Measurements from ENCODE around the gene NTN1.
A peak's percentile ranks its signal among the peaks of the same experiment; 100 is the strongest.
"Not testable (repeated sequence)": the region's sequence is repeated elsewhere in the genome, so short reads cannot be mapped to it uniquely, and the experiment has no call there.

Gene NTN1

DNA sequence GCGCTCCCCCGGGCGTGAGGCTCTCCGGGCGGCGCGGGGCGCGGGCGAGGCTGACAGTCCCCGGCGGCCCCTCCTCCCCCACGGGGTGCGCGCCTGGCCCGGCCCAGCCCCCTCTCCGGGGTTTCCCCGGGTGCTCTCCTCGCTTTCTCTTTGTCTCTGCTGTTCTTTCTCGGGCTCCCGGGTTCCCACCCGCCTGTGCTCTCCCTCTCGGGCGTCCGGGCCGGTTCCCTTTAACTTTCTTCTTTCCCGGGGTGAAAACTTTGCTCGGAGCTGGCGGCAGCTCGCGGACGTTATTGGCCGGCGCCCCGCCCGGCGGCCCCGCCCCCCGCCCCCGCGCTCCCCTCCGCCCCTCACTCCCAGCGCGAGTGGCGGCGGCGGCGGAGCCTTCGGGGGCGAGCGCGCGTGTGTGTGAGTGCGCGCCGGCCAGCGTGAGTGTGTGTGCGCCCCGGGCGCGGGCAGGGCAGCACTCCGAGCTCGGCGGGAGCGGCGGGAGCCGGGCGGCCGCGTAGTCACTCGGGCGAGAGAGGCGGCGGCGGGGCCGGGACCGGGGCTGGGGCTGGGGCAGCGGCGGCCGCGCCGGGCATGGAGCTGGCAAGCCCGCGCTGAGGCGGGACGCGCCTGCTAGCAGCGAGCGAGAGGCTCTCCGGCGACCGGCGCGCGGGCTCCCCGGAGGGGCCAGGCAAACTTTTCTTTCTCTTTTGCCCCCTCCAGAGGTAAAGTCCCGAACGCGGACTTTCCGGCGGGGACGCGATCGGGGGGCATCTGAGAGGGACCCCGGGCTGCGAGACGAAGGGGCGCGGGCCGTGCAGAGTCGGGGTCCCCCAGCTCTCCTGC, at the start of gene NTN1:
TSS of gene NTN1 (plus strand) at position 353 of the 834 bp plus-strand sequence. CDS start 864 bp downstream, outside the sequence.
- peak; percentile 42 for DNase-seq

DNA sequence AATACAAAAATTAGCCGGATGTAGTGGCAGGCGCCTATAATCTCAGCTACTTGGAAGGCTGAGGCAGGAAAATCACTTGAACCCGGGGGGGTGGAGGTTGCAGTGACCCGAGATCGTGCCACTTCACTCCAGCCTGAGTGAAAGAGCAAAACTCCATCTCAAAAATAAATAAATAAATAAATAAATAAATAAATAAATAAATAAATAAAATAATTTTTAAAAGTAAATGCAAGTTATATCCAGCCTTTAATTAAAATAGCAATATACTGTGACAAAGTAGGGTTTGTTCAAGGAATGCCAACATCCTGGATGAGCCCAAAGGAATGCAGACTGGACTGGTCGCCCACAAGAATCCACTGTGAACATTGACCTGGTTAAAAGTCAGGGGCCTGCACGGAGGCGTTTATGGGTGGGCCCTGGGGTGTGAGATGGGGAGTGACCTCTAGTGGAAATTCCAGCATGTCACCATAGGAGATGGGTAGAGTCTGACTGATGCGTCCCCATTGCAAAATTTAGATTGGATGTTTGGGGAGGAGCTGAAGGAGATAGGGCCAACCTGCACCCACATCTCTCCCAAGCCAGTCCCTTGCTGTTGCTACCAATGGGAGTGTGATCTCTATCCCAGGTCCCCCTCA, 46.1 kb upstream of the NTN1 start:
- DNase-seq: peak; percentile 89

DNA sequence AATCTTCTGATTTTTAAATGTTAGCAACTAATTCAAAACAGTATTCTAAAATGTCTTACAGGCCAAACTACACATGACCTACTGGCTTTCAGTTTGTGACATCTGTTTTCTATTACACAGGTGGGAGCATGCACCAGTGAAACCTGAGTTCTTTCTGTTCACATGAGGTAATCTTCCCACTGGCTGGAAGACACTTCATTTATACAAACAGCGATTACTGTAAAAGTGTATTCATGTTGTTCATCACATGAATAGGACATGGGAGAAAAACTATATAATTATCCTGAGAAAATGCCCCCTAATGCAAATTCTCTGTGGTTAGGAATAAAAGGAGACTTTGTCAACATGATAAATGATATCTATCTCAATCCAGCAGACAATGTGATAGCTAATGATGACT, 44.7 kb upstream of the NTN1 start:
- no peak for DNase-seq

DNA sequence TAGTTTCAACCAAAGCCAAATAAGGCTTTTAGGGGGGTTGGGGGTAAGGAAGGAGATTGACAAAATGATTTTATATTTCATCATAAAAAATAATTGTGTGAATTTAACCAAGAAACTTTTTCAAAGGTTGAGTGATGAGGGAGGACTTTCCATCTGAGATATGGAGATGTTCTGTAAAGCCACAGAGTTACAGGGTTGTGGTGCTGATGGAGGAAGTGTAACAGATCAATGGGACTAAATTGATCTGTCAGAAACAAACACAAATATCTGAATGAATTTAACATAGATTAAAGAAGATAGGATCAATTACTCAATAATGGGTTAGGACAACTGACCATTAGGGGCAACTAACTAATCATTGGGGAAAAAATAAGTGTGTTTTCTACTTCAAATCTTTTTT, 41.6 kb upstream of the NTN1 start:
- no peak for DNase-seq

DNA sequence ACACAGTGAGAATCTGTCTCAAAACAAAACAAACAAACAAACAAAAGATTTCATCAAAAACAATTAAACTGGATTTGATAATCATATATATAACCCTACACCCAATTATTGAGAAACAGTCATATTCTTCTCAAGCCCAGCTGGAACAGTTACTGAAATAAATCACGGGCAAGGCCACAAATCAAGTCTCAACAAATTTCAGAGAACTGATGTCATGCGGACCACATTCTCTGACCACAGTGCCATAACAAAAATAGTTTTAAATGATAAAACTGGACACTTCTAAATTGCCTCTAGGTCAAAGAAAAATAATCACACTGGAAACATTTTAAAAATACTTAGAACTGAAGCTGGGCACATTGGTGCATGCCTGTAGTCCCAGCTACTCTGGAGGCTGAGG, 39.9 kb upstream of the NTN1 start:
- no peak for DNase-seq

DNA sequence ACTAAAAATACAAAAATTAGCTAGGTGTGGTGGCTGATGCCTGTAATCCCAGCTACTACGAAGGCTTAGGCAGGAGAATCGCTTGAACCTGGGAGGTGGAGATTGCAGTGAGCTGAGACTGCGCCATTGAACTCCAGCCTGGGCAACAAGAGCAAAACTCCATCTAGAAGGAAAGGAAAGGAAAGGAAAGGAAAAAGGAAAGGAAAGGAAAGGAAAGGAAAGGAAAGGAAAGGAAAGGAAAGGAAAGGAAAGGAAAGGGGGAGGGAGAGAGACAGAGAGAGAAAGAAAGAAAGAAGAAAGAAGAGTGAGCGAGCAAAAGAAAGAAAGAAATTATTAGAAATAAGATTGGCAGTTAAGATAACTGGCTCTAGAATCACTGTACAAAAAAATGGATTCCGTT, 37.1 kb upstream of the NTN1 start:
- DNase-seq: not testable (repeated sequence)

DNA sequence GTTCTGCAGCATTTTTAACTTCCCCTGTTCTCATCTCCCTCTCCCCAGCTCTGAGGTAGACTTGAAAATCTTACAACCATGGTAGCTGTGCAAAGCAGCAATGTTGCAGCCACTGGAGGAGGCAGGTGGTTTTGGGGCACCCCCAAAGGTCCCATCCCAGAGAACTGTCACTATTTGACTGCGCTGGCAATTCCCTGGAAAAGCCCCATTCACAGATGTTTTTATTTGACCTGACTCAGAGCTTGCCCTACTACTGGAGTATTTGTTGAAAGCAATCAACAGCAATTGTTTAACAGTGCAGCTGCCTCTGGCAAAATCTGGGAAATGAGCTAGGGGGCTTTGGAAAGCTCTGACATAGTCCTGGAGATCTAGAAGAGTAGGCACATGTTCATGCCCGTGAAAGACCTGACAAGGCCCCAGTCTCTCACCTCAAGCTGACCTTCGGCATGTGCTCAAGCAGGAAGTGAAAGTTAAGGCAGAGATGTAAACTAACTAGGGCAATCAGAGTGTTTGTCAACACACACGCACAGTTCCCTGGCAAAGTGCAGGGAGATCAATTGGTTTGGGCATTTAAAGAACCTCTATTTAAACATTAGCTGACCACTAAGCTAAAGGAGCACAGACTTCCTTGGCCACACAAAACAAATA, 36.1 kb upstream of the NTN1 start:
- peak; percentile 65 for DNase-seq

DNA sequence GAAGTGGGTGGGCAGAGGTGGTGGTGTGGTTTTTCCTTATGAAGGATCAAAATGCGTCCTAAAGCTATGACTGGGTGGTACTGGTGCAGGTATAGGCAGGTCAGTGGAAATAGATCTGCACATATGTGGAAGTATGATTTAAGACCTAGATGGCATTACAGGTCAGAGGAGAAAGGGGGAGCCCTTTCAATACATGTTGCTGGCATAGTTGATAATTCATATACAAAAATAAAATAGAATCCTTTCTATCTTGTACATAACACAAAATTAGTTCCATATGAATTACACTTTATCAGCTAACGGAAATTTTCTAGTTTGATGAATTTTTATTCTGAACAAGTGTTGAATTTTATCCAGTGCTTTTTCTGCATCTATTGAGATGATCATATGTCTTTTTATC, 35.0 kb upstream of the NTN1 start:
- no peak for DNase-seq

DNA sequence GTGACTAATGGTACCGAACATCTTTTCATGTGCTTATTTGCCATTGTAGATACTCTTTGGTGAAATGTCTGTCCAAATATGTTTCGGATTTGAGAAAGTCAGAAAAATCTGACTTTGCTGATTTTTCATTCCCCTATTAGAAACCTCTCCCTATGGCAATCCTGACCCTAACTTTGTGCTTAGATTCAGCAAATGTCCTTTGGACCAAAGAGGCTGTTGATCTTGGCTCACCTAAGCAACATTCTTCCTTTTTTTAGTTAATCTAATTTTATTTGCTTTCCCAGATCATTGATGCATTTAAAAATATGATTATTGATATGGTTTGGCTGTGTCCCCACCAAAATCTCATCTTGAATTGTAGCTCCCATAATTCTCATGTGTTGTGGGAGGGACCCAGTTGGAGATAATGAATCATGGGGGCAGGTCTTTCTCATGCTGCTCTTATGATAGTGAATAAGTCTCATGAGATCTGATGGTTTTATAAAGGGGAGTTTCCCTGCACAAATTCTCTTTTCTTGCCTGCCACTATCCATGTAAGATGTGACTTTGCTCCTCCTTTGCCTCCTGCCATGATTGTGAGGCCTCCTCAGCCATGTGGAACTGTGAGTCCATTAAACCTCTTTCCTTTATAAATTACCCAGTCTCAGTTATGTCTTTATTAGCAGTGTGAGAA, 32.9 kb upstream of the NTN1 start:
- peak; percentile 58 for DNase-seq

DNA sequence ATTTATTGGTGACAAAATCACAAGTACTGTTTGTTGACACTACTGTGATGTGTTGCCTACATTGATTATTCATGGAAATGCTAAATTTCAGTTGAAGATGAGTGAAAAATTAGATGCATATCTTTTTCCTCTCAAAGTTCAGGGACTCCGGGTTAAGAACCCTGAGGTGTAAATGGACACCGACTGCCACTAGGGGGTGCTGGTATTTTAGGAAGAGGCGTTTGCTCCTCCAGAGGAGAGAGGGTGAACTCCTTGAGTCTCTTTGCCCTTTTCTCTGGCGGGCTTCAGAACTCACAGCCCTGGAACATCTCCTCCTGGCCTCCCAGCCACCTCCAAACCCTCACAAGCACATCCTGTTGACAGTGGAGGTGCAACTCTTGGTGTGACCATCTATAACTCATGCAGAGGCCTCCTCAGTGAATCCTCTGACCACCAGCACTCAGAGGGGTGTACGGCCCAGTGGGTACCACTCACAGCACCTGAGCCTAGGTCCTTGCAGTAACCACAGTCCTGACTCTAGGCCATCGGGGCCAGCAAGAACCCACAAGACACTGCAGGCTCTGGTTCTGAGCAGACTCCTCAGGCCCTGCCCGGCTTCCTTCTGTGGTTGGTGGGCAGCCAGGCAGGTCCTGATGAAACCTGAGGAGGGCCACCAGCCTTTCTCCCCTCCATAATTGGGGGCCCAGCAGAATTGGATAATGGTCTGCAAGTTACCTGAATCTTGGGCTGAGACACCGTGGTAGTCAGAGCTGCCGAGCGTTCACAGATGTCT, 29.6 kb upstream of the NTN1 start:
- peak; percentile 79 for DNase-seq

DNA sequence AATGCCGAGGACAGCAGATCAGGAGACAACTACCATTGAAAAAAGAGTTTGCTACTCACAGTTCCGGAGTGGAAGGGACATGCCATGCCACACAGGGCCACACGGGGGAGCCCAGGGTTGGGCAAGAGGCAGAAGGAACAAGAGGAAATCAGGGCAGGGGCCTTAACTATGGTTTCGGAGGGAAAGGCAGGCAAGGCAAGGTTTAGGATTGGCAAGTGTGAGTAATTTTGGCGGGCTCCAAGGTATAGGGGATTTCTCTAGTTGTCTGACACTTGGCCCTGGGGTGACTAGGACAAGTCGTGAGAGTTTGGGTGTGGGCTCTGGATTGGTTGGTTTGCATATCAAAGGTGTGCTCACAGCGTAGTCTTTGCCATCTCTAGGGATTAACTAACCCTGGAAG, 27.0 kb upstream of the NTN1 start:
- DNase-seq: peak; percentile 70

DNA sequence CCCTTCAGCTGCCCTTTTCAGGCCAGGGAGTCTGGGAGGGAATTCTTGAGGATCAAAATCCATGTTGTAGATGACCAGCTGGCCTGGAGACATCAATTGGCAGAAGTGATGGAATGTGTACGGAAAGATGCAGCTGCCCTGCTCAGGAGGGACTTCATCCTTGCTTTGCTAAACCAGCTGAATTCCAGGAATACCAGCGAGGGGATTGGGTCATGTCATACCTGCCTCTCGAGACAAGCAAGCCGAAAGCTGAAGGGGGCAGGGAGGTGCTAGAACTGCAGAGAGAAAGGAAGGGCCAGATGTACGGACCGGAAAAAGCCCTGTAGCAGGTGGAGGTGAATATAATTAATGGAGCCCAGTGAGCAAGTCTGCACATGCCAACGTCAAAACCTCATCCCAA, 25.6 kb upstream of the NTN1 start:
- DNase-seq: no peak

DNA sequence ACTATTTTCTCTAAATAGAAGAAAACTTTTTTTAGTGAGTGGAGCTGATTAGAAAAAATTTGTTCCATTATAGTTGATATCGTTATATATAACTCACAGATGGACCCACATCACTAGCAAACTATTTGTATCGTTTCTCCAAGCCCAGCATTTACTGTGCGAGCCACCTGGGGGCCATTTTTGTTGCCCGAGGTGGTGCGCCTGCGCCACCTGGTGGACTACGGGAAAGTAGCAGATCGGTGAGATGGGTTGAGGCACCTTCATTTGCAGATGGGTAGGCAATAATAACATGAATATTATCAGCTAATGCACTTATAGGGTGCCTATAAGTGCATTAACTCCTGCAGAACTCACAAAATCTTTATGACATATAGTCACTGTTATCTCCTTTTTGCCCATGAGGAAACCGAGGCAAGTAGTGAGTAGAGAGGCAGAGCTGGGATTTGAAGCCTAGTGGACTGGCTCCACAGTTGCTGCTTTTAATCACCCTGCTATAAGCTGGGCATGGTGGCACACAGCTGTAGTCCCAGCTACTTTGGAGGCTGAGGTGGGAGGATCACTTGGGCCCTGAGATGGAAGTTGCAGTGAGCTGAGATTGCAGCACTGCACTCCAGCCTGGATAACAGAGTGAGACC, 23.2 kb upstream of the NTN1 start:
- DNase-seq: peak; percentile 70

DNA sequence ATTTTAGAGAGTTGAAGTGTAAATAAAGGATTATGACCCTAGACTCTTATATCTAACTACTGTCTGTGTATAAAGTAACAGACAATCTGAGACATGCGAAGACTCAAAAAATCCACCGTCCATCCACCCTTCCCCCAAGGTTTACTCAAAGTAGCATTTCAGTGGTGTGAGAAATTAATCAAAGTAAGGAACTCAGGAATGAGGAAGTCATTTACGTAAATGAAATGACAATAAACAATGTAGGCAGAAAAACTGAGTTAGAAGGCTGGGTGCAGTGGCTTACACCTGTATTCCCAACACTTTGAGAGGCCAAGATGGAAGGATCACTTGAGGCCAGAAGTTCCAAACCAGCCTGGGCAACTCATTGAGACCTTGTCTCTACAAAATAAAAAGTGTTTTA, 19.8 kb upstream of the NTN1 start:
- DNase-seq: peak; percentile 33

DNA sequence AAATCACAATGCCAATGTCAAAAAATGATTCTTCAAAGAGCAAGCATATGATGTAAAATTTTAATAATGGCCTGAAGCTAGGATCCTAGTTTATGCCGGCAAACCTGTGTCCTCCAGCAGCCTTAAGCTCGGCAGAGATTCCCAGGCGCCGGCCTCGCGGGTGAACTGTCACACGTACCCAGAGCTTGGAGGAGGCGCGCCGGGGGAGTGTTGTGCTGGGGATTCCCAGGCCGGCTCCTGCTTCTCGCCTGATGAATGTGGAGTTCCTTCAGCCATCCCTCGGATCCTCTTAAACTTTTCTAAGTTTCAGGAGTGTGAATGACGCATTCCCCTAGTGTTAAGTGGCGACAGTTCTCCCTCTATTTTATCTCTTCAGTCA, 19.1 kb upstream of the NTN1 start:
- DNase-seq: peak; percentile 47

DNA sequence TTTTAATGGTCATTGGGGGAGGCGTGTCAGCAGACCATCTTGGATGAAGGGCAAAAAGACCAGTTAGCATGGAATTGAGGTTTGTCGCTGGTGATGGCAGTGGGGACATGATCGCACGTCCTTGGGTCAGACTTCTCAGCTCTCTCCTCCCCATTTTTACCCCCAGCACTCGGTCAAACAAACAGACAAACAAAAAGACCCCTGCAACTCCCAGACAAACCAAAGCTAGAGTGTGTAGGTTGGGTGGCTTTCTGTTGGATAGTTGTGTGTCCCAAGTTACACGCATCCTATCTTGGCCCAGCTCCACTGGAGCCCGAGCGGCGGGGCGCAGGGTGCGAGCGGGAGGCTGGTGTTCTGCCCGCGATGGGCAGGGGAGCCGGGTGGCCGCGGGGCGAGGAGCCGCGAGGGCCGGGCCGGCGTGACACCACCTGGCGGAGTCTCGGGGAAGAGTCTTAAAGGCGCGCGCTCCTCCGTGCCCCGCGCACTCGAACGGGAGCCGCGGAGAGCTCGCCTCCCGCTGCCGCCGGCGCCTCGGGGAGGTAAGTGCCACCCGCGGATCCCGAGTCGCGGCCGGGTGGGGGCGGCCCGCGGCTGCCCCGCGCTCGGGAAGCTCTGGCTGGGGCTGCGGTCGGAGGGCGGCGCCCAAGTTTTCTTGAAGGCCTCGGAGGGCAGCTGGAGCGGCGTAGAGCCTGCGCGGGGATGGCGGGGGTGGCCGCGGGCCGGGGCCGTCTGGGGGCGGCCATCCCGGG, 18.5 kb upstream of the NTN1 start:
- DNase-seq: no peak

DNA sequence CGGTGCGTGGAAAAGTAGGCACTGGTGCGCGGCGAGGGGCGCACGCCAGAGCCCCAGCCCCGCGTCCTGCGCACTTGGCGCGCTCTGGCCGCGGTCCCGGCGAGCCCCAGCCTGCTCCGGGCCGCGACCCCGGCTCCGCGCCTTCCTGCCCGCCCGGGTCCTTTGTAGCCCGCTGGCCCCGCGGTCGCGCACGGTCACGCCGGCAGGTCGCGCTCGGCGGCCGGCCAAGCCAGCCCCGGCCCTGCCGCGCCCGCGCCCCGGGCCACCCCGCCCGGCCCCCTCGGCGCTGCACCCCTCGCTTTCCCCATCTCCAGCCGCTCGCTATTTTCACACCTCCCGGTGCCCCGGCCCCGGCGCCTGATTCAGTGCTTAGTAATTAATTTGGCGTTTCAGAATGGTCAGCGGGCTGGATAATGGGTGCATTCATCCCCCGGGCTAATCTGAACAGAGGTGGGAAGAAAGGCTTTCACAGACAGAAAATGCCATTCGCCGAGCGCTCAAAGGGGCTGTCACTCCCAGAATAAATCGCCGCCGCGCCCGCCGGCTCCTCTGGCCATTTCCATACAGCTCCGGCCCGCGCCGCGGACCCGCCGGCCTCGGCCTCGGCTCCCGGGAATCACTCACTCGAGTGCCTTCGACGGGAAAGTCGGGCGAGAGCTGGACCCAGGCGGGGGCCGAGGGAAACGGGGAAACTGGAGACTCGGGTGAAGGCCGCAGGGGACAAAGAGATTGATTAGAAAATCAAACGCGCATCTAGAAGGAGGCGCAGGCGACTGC, 17.8 kb upstream of the NTN1 start:
- DNase-seq: no peak

DNA sequence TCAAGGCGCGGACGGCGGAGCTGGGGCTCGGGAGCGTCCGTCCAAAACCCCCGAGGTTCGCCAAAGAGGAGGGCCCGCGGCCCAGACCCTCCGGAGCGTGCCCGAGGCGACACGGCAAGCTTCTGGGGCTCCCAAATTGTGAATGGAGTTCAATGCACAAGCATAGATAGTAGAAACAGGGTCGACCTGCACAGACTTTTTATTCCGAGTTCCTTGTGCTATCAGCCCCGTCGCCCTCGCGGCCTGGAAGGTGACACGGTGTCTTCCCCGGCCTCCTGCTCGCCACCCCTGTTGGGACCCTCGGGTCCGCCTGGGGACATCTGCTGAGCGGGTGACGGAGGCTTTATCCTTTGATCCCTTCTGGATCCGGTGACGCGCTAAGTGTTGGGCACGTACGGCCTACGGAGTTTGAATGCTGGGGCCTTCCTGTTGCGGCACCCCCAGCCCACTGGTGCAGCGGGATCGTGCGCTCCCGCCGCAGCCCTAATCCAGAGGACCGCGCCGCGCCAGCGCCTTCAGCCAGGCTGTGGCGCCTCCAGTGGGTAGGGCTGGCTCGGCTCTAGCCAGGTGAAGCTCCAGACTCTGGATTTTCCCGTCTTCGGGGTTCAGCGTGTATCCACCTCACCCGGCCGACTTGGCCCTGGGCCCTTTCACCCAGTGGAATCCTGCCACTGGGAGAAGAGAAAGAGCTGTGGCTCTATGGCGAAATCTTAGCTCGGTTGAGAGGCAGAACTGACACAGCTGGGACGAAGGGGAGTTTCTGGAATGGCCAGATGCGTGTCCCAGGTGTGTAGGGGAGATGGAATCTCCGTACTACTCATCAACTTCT, 17.0 kb upstream of the NTN1 start:
- no peak for DNase-seq

DNA sequence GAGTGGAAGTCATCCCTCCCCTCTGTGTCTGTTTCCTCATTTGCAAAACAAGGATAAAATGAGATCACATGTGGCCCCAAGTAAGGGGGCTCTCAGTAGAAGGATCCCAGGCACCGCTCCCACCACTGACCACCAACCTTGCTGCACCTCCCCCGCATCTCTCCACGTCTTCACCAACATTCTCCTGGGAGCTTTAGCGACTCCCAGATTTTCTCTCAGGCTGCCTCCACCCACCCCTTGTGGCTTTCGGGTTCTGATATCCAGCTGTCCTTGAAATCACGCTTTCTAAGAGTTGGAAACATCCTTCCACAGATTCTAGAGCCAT, 16.4 kb upstream of the NTN1 start:
- DNase-seq: no peak

All from inflammatory macrophage treated with lipopolysaccharide for 4 hours (primary cell).